Measurements from ENCODE around the gene LEFTY2. TPM values are rescaled to one million over a fixed set of nuclear protein-coding genes. Genes with fewer than 3 reads are reported as not detected.
"Not testable (repeated sequence)": the region's sequence is repeated elsewhere in the genome, so short reads cannot be mapped to it uniquely, and the experiment has no call there.

Gene LEFTY2
- total and polyA plus RNA-seq, 2 of the 4 experiments (the other 2 are of a cell fraction), result not detected

DNA sequence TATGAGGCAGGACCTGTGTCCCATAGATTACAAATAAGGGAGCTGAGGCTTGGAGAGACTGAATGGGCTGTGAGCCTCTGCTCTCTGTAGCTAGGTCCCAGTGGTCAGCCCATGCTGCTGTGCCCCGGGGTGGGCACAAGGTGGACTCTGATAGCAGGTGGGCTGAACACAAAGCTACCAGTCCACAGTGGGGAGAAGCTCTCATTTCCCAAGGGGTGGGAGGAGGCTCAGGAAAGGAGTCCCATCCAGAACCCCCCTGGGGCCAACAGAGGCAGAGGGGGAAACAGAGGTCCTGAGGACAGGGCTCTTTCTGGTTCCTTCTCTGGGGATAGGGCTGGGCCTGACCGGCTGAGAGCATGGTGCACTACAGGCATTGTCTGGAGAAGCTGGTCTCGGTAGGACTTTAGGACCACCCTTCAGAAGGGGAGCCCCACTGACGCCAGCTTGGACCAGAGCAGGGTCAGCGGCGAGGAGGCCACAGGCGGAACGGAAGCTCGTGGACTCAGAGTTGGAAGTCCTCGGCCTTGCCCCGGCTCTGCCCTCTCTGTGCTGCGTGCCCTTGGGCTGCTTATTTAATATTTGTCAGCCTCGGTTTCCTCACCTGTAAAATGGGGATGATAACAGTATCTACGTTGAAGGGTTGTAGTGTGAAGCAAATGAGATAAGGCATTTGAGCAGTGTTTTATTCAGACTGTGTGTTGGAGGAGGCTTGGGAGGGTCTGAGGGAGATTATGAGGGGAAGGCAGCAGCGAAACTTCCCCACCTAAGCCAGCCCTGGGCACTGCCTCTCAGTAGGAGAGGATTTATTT lies 31.5 kb upstream of the LEFTY2 start (continued):
- no peak for TF ChIP-seq MXI1 (IDR thresholded peaks at IDR 0.05; ENCODE audit: borderline replicate concordance, low read depth, low read length)

DNA sequence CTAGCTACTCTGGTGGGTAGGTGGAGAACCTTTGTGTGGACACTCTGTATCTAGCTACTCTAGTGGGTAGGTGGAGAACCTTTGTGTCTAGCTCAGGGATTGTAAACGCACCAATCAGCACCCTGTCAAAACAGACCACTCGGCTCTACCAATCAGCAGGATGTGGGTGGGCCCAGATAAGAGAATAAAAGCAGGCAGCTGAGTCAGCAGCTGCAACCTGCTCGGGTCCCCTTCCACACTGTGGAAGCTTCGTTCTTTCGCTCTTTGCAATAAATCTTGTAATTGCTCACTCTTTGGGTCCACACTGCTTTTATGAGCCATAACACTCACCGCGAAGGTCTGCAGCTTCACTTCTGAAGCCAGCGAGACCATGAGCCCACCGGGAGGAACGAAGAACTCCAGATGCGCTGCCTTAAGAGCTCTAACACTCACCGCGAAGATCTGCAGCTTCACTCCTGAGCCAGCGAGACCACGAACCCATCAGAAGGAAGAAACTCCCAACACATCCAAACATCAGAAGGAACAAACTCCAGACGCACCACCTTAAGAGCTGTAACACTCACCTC lies 29.7 kb upstream of the LEFTY2 start:
- H2AK5ac ChIP-seq (ENCODE audit: low read depth, low read length); H4K5ac ChIP-seq (ENCODE audit: low read depth, low read length); H3K14ac ChIP-seq (replicated peaks; ENCODE audit: low read depth, low read length); H4K91ac ChIP-seq (ENCODE audit: insufficient read depth, low read depth, low read length); H3K27ac ChIP-seq (ENCODE audit: insufficient read depth, low read length); H3K9me3 ChIP-seq (ENCODE audit: control insufficient read depth, insufficient read depth, low read length); H3K9ac ChIP-seq (ENCODE audit: low read depth, low read length); H3K23ac ChIP-seq (ENCODE audit: low read depth, low read length); H2BK15ac ChIP-seq (ENCODE audit: low read depth, low read length); H2BK120ac ChIP-seq (ENCODE audit: low read depth, low read length); H3K36me3 ChIP-seq (ENCODE audit: control insufficient read depth, insufficient read depth, low read length); dilution Hi-C loops (cut with HindIII; ENCODE audit: low sequenced_read_pairs, unreplicated experiment); H3K4ac ChIP-seq (ENCODE audit: low read depth, low read length); H3K9me1 ChIP-seq (ENCODE audit: insufficient read depth, low read length); H3K79me1 ChIP-seq (ENCODE audit: low read depth in 1 of 2, low read length in 2 of 2); H2AFZ ChIP-seq (replicated peaks; ENCODE audit: low read length, poor library complexity); H3K18ac ChIP-seq (ENCODE audit: low read depth, low read length); H2AK9ac ChIP-seq (replicated peaks; ENCODE audit: low read depth, low read length, poor library complexity); H3K27me3 ChIP-seq (ENCODE audit: control insufficient read depth, insufficient read depth, low read length); POLR2A ChIA-PET (ENCODE audit: unreplicated experiment); ATAC-seq (ENCODE audit: low read depth); DNase-seq; H2BK5ac ChIP-seq (ENCODE audit: low read depth, low read length, poor library complexity, severe bottlenecking); H3K56ac ChIP-seq (ENCODE audit: extremely low read depth, insufficient read depth, low read length); H3K4me1 ChIP-seq (ENCODE audit: control insufficient read depth, insufficient read depth, low read length); H4K8ac ChIP-seq (ENCODE audit: low read depth in 2 of 2, low read length in 2 of 2); H2BK20ac ChIP-seq (ENCODE audit: low read depth, low read length); BruUV-seq (replicated peaks); H3K4me2 ChIP-seq (ENCODE audit: low read depth, low read length); H3K4me3 ChIP-seq (ENCODE audit: insufficient read depth, low read depth, low read length); H4K20me1 ChIP-seq (ENCODE audit: insufficient read depth, low read length): not testable (repeated sequence)
- intact Hi-C loops (cut with micrococcal nuclease) (loop anchor here (10.0 kb wide), 3 partner anchors 126 to 1046 kb away; partner anchors contain the start of genes DNAH14 and ENAH), in situ Hi-C loops (cut with MboI; ENCODE audit: low sequenced_read_pairs) (loop anchor here (10.0 kb wide), 1 partner anchor 656 kb away; no protein-coding TSS in a partner anchor)
- 72% methylated on average over 2 of the region's 16 CpGs; no CpG with 5 or more reads in 1 of the 2 experiments for WGBS, 2 experiments (ENCODE audit: extremely low coverage in 2 of 2, insufficient read length in 1 of 2)
- CTCF ChIA-PET, result interaction anchor here (1.5 kb wide), 1 partner anchor 496 kb away, joined by 6 read pairs; no protein-coding TSS in a partner anchor

GRCh38 chr1:225969751-225970150 lies 28.7 kb upstream of the LEFTY2 start:
- H3K27ac ChIP-seq (ENCODE audit: insufficient read depth, low read length); H2BK120ac ChIP-seq (ENCODE audit: low read depth, low read length); H4K8ac ChIP-seq (ENCODE audit: low read depth in 2 of 2, low read length in 2 of 2); H3K4me3 ChIP-seq (ENCODE audit: insufficient read depth, low read depth, low read length); H2AFZ ChIP-seq (replicated peaks; ENCODE audit: low read length, poor library complexity); H2BK20ac ChIP-seq (ENCODE audit: low read depth, low read length); CTCF ChIA-PET; H3K36me3 ChIP-seq (ENCODE audit: control insufficient read depth, insufficient read depth, low read length); H3K4ac ChIP-seq (ENCODE audit: low read depth, low read length); H3K4me2 ChIP-seq (ENCODE audit: low read depth, low read length); POLR2A ChIA-PET (ENCODE audit: unreplicated experiment); DNase-seq; H3K56ac ChIP-seq (ENCODE audit: extremely low read depth, insufficient read depth, low read length); H3K9me3 ChIP-seq (ENCODE audit: control insufficient read depth, insufficient read depth, low read length); H3K27me3 ChIP-seq (ENCODE audit: control insufficient read depth, insufficient read depth, low read length); H3K4me1 ChIP-seq (ENCODE audit: control insufficient read depth, insufficient read depth, low read length); H2BK15ac ChIP-seq (ENCODE audit: low read depth, low read length); H3K79me1 ChIP-seq (ENCODE audit: low read depth in 1 of 2, low read length in 2 of 2); H3K9ac ChIP-seq (ENCODE audit: low read depth, low read length); H3K18ac ChIP-seq (ENCODE audit: low read depth, low read length); H2AK5ac ChIP-seq (ENCODE audit: low read depth, low read length); H4K91ac ChIP-seq (ENCODE audit: insufficient read depth, low read depth, low read length); H2AK9ac ChIP-seq (replicated peaks; ENCODE audit: low read depth, low read length, poor library complexity); BruUV-seq (replicated peaks); H3K23ac ChIP-seq (ENCODE audit: low read depth, low read length); H2BK5ac ChIP-seq (ENCODE audit: low read depth, low read length, poor library complexity, severe bottlenecking); dilution Hi-C loops (cut with HindIII; ENCODE audit: low sequenced_read_pairs, unreplicated experiment); H4K20me1 ChIP-seq (ENCODE audit: insufficient read depth, low read length); H3K14ac ChIP-seq (replicated peaks; ENCODE audit: low read depth, low read length); H4K5ac ChIP-seq (ENCODE audit: low read depth, low read length); ATAC-seq (ENCODE audit: low read depth); H3K9me1 ChIP-seq (ENCODE audit: insufficient read depth, low read length): not testable (repeated sequence)
- in situ Hi-C loops (cut with MboI; ENCODE audit: low sequenced_read_pairs) (loop anchor here (10.0 kb wide), 1 partner anchor 655 kb away; no protein-coding TSS in a partner anchor), intact Hi-C loops (cut with micrococcal nuclease) (loop anchor here (10.0 kb wide), 3 partner anchors 125 to 1045 kb away; partner anchors contain the start of genes DNAH14 and ENAH)
- whole genome bisulfite sequencing, 2 experiments (ENCODE audit: extremely low coverage in 2 of 2, insufficient read length in 1 of 2), result 94% methylated on average over 9 of the region's 28 CpGs; no CpG with 5 or more reads in 1 of the 2 experiments
